NCI-H2081 treated with DMSO at 0.1 percent for 48 hours (cell line): ENCODE data around the gene CHRNA7.
"Not testable (repeated sequence)": the region's sequence is repeated elsewhere in the genome, so short reads cannot be mapped to it uniquely, and the experiment has no call there.

ENCODE experiments used
- DNase-seq: peaks from one replicate; lab custom pipeline; 2025; lab: John Stamatoyannopoulos, UW

CHRNA7 gene

DNA sequence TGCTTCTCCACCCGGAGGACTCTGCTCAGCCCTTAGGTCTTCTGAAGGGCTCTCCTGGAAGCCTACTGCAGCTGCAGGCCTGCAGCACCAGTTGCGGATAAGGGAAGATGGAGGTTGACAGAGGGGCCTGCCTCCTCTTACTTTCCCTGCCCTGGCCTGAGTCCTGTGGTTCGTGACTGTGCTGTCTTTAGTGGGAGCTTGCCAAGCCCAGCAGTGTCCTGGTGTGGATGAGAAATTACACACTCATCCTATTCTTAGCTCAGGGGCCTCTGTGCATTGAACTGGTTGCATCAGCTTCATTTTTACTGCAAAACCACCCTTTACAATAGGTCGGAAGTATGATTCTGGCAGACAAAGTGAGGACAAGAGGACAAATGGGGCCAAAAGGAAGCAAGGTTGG, 163.5 kb downstream of the CHRNA7 start:
- not testable (repeated sequence) for DNase-seq

DNA sequence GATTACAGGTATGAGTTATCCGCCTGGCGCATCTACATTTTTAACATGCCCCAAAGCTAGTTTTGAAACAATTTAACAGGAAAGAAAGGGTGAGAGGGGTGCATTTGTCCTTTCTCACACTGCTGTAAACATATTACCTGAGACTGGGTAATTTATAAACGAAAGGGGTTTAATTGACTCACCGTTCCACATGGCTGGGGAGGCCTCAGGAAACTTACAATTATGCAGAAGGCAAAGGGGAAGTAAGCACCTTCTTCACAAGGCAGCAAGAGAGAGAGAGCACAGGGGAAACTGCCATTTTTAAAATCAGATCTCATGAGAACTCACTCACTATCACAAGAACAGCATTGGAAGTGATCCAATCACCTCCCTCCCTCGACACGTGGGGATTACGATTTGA, 165.9 kb downstream of the CHRNA7 start:
- not testable (repeated sequence) for DNase-seq

DNA sequence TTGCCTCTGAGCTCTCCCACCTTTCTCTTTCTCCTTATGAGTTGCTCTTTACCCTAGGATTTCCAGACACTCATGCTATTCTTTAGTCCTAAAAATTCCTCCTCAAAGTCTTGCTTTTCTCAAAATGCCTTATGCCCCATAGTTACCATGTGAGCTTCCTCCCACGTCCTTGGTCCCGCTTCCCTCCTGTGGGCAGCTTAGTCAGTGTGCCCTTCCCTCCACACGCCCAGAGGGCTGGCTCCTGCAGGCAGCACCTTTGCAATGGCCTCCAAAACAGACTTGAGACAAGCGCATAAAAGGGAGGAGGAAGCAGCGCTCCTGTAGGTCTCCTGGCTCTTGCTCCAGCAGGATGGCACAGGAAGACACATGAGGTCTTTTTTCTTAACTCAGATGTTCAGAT, 168.6 kb downstream of the CHRNA7 start:
- not testable (repeated sequence) for DNase-seq

DNA sequence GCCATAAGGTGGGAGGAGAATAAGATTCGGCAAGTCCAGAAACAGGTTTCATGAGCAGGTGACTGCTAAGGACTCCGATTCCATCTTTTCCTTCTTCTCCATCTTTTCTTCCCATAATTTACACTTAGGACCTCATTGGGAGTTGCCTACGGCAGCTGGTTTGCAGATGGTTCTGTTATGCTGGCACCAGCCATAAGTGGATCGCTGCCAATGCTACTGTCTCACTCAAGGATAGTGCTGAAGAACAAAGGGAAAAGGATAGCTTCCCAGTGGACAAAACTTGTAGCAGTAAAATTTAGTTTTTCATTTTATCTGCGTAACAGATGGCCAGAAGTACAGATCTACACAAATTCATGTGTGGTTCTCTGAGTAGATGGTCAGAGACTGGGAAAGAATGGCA, 178.8 kb downstream of the CHRNA7 start:
- DNase-seq: not testable (repeated sequence)

DNA sequence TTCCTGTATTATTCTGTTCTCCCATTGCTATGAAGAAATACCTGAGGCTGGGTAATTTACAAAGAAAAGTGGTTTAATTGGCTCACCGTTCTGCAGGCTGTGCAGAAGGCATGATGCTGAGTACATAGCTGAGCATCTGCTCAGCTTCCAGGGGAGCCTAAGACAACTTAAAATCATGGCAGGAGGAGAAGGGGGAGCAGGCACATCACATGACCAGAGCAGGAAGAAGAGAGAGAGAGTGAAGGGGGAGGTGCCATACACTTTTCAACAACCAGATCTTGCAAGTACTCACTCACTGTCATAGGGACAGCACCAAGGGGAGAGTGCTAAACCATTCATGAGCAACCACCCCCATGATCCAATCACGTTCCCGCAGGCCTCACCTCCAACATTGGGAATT, 188.4 kb downstream of the CHRNA7 start:
- DNase-seq: no peak
